HG03432 (cell line): ENCODE results near the gene PALLD.

Experiments used
- ATAC-seq: cut with Tn5 transposase; IDR thresholded peaks from one replicate; pipeline ENCODE4 v1.9.1; 2021; ENCODE audit warnings: mild to moderate bottlenecking, moderate library complexity; ENCODE audit not compliant: unreplicated experiment

Gene PALLD

DNA sequence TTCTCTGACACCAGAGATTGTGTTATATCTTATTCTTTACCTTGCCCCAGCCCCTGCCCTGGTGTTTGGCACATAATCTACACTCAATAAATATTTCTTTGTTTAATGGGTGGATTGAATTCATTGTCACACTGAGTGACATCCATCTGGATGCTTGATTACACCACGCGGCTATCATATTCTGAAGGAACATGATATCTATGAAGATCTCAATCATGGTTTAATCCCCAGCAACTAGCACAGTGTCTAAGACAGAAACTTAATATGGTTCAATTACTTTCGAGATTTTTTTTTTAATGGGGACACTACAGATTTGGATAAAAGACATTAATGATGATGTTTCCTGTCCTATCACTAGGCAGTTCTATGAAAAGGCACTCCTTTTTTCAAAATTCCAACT, 246.3 kb downstream of the PALLD start:
- no peak for ATAC-seq

DNA sequence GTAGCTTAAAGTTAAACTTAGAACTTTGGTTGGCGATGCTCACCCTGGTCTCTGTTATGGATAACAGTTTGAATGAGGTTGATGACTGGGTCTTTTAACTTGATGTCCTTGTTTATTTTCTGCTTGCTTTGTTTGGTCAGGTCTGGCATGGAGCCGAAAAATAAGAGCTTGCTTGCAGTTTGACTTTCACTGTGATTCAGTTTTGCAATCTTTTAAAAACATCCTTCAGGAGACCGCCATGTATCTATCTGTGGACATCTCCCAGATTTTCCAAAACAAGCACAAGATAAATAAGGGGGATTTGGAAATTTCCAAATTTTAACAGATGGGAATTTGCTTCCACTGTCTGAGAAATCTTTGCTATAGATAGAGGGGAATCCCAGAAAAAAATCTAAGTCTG, 246.7 kb downstream of the PALLD start:
- ATAC-seq: no peak

DNA sequence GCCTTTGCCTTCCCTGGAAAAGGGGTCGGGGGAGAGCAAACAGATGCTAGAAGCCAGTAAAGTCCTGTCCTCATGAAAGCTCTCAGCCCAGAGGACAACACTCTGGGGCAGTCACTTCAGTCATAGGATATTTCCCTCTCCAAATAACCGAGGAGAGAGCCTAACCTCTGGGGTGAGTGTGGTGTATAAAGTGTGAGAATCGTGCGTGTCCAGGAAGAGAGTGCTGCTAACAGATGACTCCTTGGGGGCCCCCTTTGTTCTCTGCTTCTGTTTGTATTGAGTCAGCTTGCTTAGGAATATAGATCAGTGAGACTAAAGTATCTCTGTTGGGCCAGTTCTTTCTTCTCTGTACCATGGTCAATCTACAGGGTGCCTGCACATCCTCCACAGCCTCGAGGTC, 247.2 kb downstream of the PALLD start:
- ATAC-seq: no peak

DNA sequence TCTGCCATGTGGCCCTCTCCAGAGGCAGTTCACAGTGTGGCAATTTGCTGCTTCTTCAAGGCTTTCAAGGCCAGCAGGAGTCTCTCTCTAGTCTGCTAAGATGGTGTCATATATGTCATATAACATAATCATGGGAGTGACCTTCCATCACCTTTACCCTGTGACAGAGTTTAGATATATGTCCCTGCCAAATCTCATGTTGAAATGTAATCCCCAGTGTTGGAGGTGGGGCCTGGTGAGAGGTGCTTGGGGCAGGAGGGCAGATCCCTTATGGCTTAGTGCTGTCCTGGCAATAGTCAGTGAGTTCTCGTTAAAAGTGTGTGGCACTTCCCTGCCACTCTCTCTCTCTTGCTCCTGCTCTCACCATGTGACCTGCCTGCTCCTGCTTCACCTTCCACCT, 252.0 kb downstream of the PALLD start:
- no peak for ATAC-seq

DNA sequence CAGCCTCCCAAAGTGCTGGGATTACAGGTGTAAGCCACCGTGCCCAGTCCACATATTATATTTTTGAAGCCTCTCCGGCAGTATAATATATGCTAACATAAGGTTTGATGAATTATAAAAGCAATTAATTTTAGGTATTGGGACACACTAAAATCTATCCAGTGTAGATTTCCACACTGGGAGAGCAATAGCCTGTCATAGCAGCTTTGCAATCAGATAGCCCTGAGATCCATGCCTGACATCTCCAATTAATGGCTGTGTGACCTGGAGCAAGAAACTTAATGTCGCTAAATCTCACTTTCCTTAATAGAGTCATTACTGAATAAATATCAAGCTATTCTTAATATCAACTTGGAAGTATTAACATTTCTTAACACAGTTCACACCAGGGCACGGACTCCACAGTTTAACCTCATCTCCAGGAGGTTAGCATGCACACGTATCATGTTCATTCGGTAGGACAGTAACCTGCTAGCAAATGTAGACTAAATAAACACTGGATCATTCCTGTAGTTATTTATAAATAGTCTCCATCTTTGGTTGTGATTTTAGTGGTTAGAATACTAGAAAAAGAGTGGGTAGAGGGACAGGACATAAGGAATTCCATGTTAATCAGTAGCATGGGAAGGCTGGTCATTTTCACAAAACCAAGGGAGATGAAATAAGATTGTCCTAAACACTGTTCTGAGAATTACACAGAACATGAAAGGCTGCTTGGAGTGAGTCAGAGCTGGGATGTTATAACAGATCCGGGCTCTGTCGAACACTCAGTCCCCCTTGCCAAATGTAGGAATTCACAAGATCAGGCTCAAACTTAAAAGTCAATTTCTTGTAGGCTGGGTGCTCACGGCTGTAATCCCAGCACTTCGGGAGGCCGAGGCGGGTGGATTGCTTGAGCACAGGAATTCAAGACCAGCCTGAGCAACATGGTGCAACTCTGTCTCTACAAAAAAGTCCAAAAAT, 254.7 kb downstream of the PALLD start:
- ATAC-seq: no peak

DNA sequence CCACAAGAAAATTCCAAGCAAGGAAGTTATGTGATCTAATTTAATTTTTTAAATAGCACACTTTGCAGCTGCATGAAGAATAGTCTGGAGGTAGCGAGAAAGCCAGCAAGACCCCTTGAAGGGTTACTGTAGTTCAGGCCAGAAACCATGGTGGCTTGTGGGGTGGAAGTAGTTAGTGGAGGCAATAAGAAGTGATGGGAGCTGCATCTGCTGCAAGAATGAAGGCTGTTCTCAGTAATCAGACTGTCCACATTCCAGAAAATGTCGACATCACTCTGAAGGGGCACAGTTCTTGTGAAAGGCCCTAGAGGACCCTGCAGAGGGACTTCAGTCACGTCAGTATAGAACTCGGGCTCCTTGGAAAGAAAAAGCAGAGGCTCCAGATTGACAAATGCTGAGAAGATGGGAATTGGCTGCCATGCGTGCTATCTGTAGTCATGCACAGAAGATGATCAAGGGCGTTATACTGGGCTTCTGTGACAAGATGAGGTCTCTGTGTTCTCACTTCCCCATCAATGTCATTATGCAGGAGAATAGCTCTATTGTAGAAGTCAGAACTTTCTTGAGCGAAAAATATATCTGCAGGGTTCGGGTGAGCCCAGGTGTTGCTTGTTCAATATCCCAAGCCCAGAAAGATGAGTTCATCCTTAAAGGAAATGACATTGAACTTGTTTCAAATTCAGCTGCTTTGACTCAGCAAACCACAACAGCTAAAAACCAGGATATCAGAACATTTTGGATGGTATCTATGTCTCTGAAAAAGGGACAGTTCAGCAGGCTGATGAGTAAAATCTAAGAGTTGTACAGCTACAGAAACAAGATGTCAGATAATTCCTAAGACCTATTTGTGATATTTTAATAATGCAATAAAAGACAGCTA, 259.0 kb downstream of the PALLD start:
- ATAC-seq: no peak

DNA sequence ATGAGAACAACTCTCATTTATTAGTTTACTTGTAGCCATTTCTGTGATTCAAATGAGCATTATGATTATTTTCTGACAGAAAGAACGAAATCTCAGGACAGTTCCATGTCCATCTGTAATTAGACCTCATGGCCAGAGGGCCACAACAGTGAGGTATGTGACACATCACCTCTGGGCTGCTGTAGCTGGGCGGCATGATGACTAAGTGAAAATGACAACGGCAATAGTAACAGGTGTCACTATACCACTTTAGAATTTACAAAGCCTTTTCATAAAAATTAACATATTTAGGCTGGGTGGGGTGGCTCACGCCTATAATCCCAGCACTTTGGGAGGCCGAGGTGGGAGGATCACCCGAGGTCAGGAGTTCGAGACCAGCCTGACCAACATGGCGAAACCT, 260.6 kb downstream of the PALLD start:
- no peak for ATAC-seq

DNA sequence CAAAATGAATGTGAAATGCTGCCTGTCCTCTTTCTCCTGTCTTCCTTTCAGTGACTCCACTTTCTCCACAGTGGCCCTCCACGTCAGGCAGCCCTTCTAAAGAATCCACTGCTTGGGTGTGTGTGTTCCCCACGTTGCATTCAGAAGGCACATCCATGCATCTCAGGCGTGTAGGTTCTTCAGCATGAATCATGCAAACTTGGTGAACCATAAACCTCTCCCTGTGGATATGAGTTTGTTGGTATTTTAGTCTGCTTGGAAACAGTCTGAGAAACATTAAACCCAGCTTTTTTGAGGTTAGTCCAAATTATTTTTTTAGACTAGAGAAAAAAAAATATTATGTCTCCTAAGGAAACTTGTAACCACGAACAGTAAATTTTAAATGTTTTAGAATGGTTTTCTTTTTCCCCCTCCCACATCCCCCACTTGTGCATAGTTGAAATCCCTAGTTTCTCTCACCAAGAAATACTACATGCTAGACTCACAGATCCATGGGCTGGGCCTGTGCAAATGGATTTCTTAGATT, 261.6 kb downstream of the PALLD start:
- ATAC-seq: no peak

DNA sequence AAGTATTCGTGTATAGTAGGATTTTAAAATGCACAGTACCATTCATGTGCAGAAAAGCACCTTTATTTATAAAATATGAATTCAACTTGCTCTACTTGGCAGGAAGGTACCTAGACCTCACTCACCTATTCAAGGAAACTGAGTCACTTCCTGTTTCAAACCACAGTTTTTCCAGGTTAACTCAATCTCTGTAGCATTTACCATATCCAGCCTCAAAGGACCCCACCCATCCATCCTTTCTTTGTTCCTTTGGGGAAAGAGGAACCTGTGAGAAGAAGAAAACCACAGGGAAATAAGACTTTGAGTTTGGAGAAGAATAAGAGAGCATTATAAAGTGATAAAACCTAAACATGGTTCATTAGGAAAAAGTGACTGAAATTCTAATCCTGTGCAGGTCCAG, 262.5 kb downstream of the PALLD start:
- no peak for ATAC-seq

DNA sequence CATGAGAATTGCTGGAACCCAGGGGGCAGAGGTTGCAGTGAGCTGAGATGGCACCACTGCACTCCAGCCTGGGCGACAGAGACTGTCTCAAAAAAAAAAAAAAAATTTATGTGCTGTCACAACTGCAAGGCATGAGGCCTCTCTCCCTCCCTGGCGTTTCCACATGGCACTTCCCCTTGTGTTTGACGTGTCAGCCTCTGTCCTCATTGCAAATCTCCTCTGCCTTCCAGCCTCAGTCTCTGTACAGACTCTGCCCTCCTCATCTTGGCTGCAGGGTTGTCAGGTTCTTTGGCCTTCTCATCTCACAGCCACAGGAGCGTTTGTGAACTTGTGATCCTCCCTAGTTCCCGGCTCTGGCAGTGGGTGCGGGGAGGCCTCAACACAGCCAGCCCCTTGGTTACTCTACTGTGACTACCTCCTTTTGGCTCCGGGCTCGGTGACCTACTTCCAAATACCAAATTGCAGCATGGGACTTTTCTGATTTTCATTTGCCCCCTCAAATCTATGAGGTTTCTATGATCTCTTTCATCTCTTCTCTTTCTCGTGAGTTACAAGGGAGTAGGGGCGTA, 263.2 kb downstream of the PALLD start:
- ATAC-seq: no peak

DNA sequence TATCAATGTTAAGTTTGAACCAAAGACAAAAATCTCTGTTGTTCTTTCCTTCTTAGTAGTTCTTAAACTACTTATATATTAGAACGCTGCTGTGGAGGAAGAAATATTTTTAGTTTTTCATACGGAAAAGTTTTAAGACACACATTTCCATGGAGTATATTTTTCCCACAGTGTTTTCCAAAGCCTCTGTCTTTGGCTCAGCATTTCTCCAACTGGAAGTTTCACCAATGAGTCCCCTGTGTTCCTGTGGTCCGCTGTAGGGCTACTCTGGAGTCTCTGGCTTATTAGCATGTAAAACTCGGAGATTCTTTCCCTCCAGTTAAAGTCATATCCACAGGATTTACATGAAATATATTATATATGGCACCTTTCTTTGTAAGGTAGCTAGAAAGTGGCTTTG, 264.2 kb downstream of the PALLD start:
- ATAC-seq: no peak

DNA sequence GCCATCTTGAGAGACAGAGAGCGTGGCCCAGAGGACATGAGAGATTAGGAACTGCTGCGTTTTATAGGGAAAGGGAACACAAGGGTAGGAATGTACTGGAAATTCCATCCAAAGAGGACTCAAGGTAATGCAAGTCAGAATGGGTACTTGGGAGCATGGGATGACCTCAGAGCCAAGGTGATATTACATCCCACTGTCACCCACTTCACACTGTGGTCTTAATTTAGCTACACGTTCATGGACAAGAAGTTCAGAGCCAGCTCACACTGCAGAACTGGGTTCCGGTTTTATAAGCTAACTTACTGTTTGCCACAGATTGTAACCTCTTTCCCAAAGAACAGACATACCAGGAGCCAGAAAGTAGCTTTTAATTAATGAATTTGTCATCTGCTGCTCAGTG, 268.5 kb downstream of the PALLD start:
- ATAC-seq: no peak

DNA sequence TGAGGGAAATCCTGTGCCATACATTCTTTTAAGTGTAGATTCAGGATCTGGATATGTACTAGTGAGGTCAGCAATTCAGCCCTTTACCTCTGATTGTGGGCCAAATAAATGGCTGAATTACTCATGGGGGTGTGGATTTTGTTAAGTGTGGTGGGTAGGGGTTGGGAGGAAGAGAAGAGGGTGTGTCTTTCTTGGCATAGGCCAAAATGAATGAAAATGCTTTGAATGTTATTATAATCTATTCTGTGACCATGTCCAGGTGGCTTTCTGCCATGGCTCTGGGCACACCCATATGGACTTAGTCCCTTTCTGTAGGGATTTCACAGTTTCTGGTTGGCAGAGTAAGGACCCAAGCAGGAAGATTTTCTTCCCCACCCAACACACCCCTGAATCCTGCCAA, 268.9 kb downstream of the PALLD start:
- no peak for ATAC-seq

DNA sequence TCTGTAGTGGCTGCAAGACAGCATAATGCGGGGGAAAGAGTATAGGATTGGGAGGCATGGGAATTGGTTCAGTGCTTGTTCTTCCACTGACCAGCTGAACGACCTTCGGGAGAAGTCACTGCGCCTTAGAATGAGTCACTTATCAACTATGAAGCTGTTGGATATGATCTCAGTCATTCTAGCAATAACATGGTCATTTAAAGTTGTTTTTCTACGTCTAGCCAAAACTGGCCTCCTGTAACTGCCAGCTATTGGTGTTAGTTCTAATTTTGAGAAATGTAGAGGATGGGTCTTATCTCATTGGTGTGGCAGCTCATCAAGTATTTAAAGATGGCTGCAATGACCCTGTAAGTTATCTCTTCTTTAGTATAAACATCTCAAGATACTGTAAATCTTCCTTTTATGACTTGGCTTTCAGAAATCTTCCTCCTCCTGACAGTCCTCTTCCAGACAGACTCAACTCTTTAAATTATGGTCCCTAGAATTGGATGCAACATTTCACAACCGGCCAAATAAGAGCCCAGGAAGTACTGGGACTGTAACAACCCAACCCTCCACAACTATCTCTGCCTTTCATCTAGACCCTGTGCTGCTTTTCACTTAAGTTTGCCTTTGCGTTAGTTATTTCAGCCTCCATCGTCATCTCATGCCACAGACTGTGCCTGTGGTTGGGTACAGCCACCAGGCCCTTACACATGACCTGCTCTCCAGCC, 269.9 kb downstream of the PALLD start:
- ATAC-seq: no peak

DNA sequence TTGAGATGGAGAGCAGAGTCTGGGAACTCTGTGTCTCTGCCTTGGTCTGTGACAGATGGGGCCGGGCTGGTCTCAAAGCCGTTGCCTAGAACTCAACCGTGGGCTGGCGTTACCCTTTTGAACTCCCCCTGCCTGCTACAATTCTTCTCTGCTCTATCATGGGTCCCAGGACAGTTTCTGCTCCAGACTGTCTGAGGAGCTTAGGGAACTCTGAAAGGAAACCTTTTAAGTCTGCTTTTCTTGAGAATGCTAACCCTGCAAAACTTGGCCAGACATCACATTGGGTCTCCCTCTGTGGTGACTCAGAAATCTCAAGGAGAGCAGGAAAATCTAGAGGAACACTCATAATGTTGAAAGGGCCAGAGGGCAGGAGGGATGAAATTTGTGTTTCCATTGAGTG, 272.6 kb downstream of the PALLD start:
- ATAC-seq: no peak

DNA sequence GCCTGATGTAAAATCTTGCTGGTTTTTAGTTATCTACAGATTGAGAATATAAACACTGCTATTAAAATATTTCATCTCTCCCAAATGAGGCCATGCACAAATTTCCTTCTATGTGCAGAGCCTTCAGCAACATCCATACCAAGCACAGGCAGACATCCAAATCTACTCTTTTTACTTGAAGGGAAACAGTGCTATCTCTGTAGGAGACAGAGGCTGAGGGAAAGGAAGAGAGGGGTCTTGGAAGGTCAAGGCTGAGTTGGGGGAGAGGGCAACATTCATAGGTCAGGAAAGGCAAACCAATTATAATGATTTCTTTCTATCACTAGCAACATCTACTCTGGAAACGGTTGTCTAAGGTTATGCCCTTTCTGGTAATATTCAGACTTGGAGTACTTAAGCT, 273.0 kb downstream of the PALLD start:
- ATAC-seq: no peak

DNA sequence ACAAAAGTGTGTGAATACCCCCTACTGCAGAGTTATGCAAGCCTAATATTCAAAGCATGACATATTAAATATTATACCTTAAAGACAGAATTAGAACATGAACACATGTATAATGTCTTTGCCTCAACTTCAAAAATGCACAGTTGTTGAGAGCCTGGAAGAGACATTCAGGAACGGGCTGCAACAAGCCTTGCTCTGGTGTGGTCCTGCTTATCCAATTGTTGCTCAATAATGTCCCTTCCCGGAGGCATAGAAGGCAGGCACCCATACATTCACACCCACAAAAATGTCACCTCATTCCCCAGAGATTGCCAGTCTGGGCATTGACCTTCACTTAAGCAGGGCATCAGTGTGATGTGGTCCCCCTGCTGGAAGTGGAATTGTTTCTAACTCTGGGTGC, 274.4 kb downstream of the PALLD start:
- no peak for ATAC-seq

DNA sequence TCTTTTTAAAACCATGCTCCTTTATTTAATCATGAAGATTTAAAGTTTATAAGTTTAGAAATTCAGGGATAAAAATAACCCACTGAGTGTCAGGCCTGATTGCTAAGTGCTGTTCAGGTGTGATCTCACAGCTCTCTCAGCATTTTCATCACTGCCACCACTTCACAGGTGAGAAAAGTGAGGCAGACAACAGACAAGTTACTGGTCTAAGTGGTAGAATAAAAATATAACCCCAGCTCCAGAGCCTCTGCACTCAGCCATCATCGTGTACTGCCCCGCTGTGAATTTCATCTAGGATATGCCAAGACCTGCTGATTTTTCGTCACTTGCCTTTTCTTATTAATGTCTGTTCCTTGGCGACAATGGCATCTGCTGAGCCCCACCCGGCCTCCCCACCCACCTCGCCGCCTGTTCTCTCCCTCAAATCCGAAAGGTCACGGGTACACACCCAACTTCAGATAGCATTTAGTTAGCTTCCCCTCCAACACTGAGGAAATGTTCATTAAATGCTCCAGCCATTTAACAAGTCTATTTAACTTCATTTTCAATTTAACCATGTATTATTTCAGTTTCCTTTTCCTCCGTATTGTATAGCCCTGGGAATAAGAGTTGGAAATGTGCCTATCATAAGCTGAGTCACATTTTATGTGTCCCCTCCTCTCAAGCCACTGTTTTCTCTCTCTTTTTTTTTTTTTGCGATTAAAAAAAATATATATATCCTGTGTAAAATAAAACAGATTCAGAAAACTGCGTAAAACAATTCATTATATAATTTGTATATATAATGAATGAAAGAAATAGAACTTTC, 276.7 kb downstream of the PALLD start:
- no peak for ATAC-seq

DNA sequence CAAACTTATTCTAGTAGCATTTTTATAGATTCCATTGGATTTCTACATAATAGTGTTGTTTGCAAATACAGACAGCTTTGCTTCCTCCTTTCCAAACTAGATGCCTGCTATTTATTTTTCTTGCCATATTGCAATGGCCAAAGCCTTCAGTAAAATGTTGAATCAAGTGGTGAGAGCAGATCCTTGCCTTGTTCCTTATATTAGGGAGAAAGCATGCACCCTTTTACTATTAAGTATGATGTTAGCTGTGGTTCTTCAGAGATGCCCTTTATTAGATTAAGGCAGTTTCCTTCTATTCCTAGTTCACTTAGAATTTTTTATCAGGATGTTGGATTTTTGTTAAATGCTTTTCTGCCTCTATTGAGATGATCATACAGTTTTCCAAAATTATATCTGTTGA, 279.5 kb downstream of the PALLD start:
- no peak for ATAC-seq
